ENCODE results near the gene PAOX.

Gene PAOX

GRCh38 chr10:133391761-133392518, 12.9 kb downstream of the PAOX start:
- H3K36me3 ChIP-seq (replicated peaks) = peaks cover 11% of the 10 kb centered on the region
- no peak for DNase-seq (ENCODE audit: low spot score in 2 of 2)
- in situ Hi-C loops (cut with MboI; ENCODE audit: low sequenced_read_pairs) = no loop called here
- peaks cover 4% of the 10 kb centered on the region; the same call in 1 of the 2 replicates for H3K4me1 ChIP-seq
- no peaks in the 10 kb centered on the region for H3K27me3 ChIP-seq (ENCODE audit: low read depth)
- no peak overlapping the region for H3K4me3 ChIP-seq
- H3K9me3 ChIP-seq = no peaks in the 10 kb centered on the region

- Histone ChIP-seq H3K9me3 (no peaks in the 10 kb centered on the region), H3K4me1 (peaks cover 4% of the 10 kb centered on the region; the same call in 1 of the 2 replicates), H3K36me3 (replicated peaks) (peaks cover 19% of the 10 kb centered on the region), H3K4me3 (peak overlapping the region; percentile 82), H3K27me3 (ENCODE audit: low read depth) (no peaks in the 10 kb centered on the region)
- in situ Hi-C loops (cut with MboI; ENCODE audit: low sequenced_read_pairs) = no loop called here
- no peak for DNase-seq (ENCODE audit: low spot score in 2 of 2)
Observed at GRCh38 chr10:133393401-133394063, 14.5 kb downstream of the PAOX start.

- in situ Hi-C loops (cut with MboI; ENCODE audit: low sequenced_read_pairs) = no loop called here
- Histone ChIP-seq H3K36me3 (replicated peaks) (peaks cover 25% of the 10 kb centered on the region), H3K9me3 (no peaks in the 10 kb centered on the region), H3K4me3 (peak within 1 kb of the TSS; percentile 82), H3K4me1 (peaks cover 4% of the 10 kb centered on the region; the same call in 1 of the 2 replicates), H3K27me3 (ENCODE audit: low read depth) (no peaks in the 10 kb centered on the region)
- peak; percentile 89 to 97 for DNase-seq (ENCODE audit: low spot score in 2 of 2)
Observed at GRCh38 chr10:133394064-133394663, 15.1 kb downstream of the PAOX start, which contains the start of gene MTG1. Gene MTG1, plus strand, starts transcription at chr10:133394157. Its CDS starts 64 bp downstream, at chr10:133394221.

GRCh38 chr10:133394801-133395221, 15.7 kb downstream of the PAOX start:
- peaks cover 31% of the 10 kb centered on the region for H3K36me3 ChIP-seq (replicated peaks)
- in situ Hi-C loops (cut with MboI; ENCODE audit: low sequenced_read_pairs) = no loop called here
- no peak for DNase-seq (ENCODE audit: low spot score in 2 of 2)
- H3K27me3 ChIP-seq (ENCODE audit: low read depth) = no peaks in the 10 kb centered on the region
- peak overlapping the region; percentile 82 for H3K4me3 ChIP-seq
- H3K9me3 ChIP-seq = no peaks in the 10 kb centered on the region
- peaks cover 4% of the 10 kb centered on the region; the same call in 1 of the 2 replicates for H3K4me1 ChIP-seq

- H3K4me1 ChIP-seq = peaks cover 4% of the 10 kb centered on the region; the same call in 1 of the 2 replicates
- H3K4me3 ChIP-seq = no peak overlapping the region
- H3K9me3 ChIP-seq = no peaks in the 10 kb centered on the region
- no peak for DNase-seq (ENCODE audit: low spot score in 2 of 2)
- H3K27me3 ChIP-seq (ENCODE audit: low read depth) = no peaks in the 10 kb centered on the region
- in situ Hi-C loops (cut with MboI; ENCODE audit: low sequenced_read_pairs) = no loop called here
- H3K36me3 ChIP-seq (replicated peaks) = peaks cover 41% of the 10 kb centered on the region
Observed at GRCh38 chr10:133396035-133396624, 17.1 kb downstream of the PAOX start.

- Histone ChIP-seq H3K36me3 (replicated peaks) (peaks cover 56% of the 10 kb centered on the region), H3K4me3 (no peak overlapping the region), H3K9me3 (no peaks in the 10 kb centered on the region), H3K27me3 (ENCODE audit: low read depth) (no peaks in the 10 kb centered on the region), H3K4me1 (peaks cover 4% of the 10 kb centered on the region; the same call in 1 of the 2 replicates)
- DNase-seq (ENCODE audit: low spot score in 2 of 2) = no peak
- in situ Hi-C loops (cut with MboI; ENCODE audit: low sequenced_read_pairs) = no loop called here
Observed at GRCh38 chr10:133397938-133398337, 18.9 kb downstream of the PAOX start.

- in situ Hi-C loops (cut with MboI; ENCODE audit: low sequenced_read_pairs) = no loop called here
- H3K4me1 ChIP-seq = no peaks in the 10 kb centered on the region
- DNase-seq (ENCODE audit: low spot score in 2 of 2) = no peak
- no peaks in the 10 kb centered on the region for H3K9me3 ChIP-seq
- H3K36me3 ChIP-seq (replicated peaks) = peaks cover 60% of the 10 kb centered on the region
- no peaks in the 10 kb centered on the region for H3K27me3 ChIP-seq (ENCODE audit: low read depth)
- H3K4me3 ChIP-seq = no peak overlapping the region
Observed at GRCh38 chr10:133399123-133399601, 20.1 kb downstream of the PAOX start.

- peaks cover 68% of the 10 kb centered on the region for H3K36me3 ChIP-seq (replicated peaks)
- no peaks in the 10 kb centered on the region for H3K9me3 ChIP-seq
- in situ Hi-C loops (cut with MboI; ENCODE audit: low sequenced_read_pairs) = no loop called here
- H3K4me1 ChIP-seq = no peaks in the 10 kb centered on the region
- H3K27me3 ChIP-seq (ENCODE audit: low read depth) = no peaks in the 10 kb centered on the region
- no peak overlapping the region for H3K4me3 ChIP-seq
- no peak for DNase-seq (ENCODE audit: low spot score in 2 of 2)
Observed at GRCh38 chr10:133400624-133401424, 21.8 kb downstream of the PAOX start.

GRCh38 chr10:133401500-133401899, 22.4 kb downstream of the PAOX start:
- Histone ChIP-seq H3K4me3 (no peak overlapping the region), H3K9me3 (no peaks in the 10 kb centered on the region), H3K4me1 (no peaks in the 10 kb centered on the region), H3K27me3 (ENCODE audit: low read depth) (no peaks in the 10 kb centered on the region), H3K36me3 (replicated peaks) (peaks cover 66% of the 10 kb centered on the region)
- in situ Hi-C loops (cut with MboI; ENCODE audit: low sequenced_read_pairs) = no loop called here
- DNase-seq (ENCODE audit: low spot score in 2 of 2) = no peak

- in situ Hi-C loops (cut with MboI; ENCODE audit: low sequenced_read_pairs) = no loop called here
- Histone ChIP-seq H3K4me3 (no peak overlapping the region), H3K9me3 (no peaks in the 10 kb centered on the region), H3K27me3 (ENCODE audit: low read depth) (no peaks in the 10 kb centered on the region), H3K36me3 (replicated peaks) (peaks cover 71% of the 10 kb centered on the region), H3K4me1 (no peaks in the 10 kb centered on the region)
- no peak for DNase-seq (ENCODE audit: low spot score in 2 of 2)
Observed at GRCh38 chr10:133401981-133402725, 23.1 kb downstream of the PAOX start.

- H3K27me3 ChIP-seq (ENCODE audit: low read depth) = no peaks in the 10 kb centered on the region
- no peak for DNase-seq (ENCODE audit: low spot score in 2 of 2)
- in situ Hi-C loops (cut with MboI; ENCODE audit: low sequenced_read_pairs) = no loop called here
- H3K4me1 ChIP-seq = no peaks in the 10 kb centered on the region
- H3K4me3 ChIP-seq = no peak overlapping the region
- peaks cover 77% of the 10 kb centered on the region for H3K36me3 ChIP-seq (replicated peaks)
- no peaks in the 10 kb centered on the region for H3K9me3 ChIP-seq
Observed at GRCh38 chr10:133403359-133403758, 24.3 kb downstream of the PAOX start.

- no peak overlapping the region for H3K4me3 ChIP-seq
- H3K27me3 ChIP-seq (ENCODE audit: low read depth) = no peaks in the 10 kb centered on the region
- H3K36me3 ChIP-seq (replicated peaks) = peaks cover 73% of the 10 kb centered on the region
- H3K4me1 ChIP-seq = no peaks in the 10 kb centered on the region
- no peak for DNase-seq (ENCODE audit: low spot score in 2 of 2)
- in situ Hi-C loops (cut with MboI; ENCODE audit: low sequenced_read_pairs) = no loop called here
- H3K9me3 ChIP-seq = no peaks in the 10 kb centered on the region
Observed at GRCh38 chr10:133403784-133404183, 24.7 kb downstream of the PAOX start.
